ENCODE results near the gene CD1D.

- TF ChIP-seq CTCF (IDR thresholded peaks at IDR 0.05; ENCODE audit: poor library complexity, severe bottlenecking) (no peak), EZH2 (IDR thresholded peaks at IDR 0.05; ENCODE audit: borderline replicate concordance, insufficient read depth, low read length, poor library complexity, severe bottlenecking) (no peak), POLR2AphosphoS5 (IDR thresholded peaks at IDR 0.05) (no peak)
These were observed 855 bp downstream of the CD1D start for GRCh38 chr1:158181577-158181922.
